ENCODE measurements around the gene BCAS3.

Gene BCAS3

DNA sequence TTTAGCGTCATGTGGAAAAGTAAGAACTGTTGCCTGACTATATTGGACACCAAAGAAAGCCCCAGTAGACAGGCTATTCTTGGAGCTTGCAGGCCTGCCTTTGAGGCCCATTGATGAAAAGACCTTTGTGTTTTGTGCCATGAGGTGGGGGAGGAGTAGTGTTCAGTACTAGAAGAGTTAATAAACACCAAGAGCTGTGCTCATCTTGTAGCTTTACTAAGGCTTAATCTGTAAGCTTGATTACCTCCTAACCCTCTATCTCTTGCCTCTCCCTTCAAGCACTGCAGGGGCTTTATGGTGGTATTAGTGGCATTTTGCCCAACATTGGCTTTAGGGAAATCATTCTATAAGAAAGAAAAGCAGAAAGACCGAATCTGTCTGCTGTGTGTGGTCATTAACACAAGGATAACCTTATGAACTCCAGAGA lies 501.7 kb downstream of the BCAS3 start:
- Histone ChIP-seq H3K27ac (ENCODE audit: low read depth, low read length) (no peak overlapping the region), H3K4me3 (ENCODE audit: low read length) (no peak overlapping the region), H3K4me1 (ENCODE audit: control insufficient read depth, insufficient read depth, low read length) (no peaks in the 10 kb centered on the region), H3K27me3 (ENCODE audit: control insufficient read depth, insufficient read depth, low read length) (no peaks in the 10 kb centered on the region), H3K36me3 (ENCODE audit: control insufficient read depth, insufficient read depth, low read length) (no peaks in the 10 kb centered on the region), H3K9ac (ENCODE audit: low read length) (no peak overlapping the region)

DNA sequence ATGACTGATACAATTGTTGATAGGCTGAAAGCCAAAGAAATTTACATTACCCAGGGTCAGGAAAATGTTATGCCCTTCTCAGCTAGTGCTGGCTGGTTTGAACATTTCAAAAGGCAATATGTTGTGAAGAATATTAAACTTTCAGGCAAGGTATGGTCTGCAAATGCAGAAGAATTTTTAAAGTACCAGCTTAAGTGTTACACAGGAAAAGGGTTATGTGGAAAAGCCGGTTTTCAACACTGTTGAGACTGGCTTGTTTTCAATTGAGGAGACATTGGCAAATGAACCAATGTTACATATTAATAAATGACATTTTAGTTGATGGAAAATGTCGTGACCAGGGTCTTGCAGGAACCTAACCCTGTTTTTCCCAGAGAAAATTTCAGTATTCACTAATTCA lies 506.1 kb downstream of the BCAS3 start:
- H3K27ac ChIP-seq (ENCODE audit: low read depth, low read length): no peak overlapping the region
- H3K4me3 ChIP-seq (ENCODE audit: low read length): no peak overlapping the region
- no peaks in the 10 kb centered on the region for H3K27me3 ChIP-seq (ENCODE audit: control insufficient read depth, insufficient read depth, low read length)
- no peak overlapping the region for H3K9ac ChIP-seq (ENCODE audit: low read length)
- no peaks in the 10 kb centered on the region for H3K36me3 ChIP-seq (ENCODE audit: control insufficient read depth, insufficient read depth, low read length)
- no peaks in the 10 kb centered on the region for H3K4me1 ChIP-seq (ENCODE audit: control insufficient read depth, insufficient read depth, low read length)

DNA sequence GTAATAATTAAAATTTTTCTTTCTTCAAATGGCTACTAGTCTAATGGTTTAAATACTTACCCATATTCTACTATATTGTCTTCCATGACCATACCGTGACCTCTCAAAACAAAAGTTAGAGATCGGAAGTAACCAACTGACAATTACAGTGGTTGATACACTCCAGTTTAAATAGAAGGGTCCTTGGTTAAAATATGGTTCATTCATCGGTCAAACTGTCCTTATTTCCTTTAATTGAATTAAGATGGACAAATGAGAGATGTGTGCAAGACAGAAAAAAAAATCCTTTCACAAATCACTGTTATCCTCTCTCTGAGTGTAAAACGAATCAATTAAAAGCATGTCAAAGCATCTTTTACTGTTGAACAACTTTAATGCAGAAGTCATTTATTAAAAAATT lies 507.7 kb downstream of the BCAS3 start:
- no peak overlapping the region for H3K4me3 ChIP-seq (ENCODE audit: low read length)
- no peaks in the 10 kb centered on the region for H3K27me3 ChIP-seq (ENCODE audit: control insufficient read depth, insufficient read depth, low read length)
- H3K4me1 ChIP-seq (ENCODE audit: control insufficient read depth, insufficient read depth, low read length): no peaks in the 10 kb centered on the region
- H3K27ac ChIP-seq (ENCODE audit: low read depth, low read length): no peak overlapping the region
- no peak overlapping the region for H3K9ac ChIP-seq (ENCODE audit: low read length)
- no peaks in the 10 kb centered on the region for H3K36me3 ChIP-seq (ENCODE audit: control insufficient read depth, insufficient read depth, low read length)

DNA sequence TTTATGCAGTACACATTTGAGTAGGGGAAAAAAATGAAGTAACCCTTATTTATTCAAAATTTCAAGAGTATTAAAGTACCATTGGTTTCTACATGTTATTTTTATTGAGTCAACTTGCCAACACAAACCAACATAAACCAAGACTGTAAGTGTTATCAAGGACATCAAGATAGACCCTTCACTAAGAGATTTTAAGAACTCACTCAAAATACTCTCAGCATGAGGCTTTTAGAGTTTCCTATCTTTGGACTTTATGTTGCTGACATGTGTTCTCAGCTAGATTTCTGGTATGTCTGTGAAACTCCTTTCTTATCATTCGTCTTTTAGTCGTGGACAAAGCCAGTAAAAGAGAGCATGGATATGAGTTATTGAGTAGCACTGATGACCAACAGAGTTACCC lies 509.4 kb downstream of the BCAS3 start:
- H3K27me3 ChIP-seq (ENCODE audit: control insufficient read depth, insufficient read depth, low read length): no peaks in the 10 kb centered on the region
- H3K36me3 ChIP-seq (ENCODE audit: control insufficient read depth, insufficient read depth, low read length): no peaks in the 10 kb centered on the region
- H3K9ac ChIP-seq (ENCODE audit: low read length): no peak overlapping the region
- H3K4me1 ChIP-seq (ENCODE audit: control insufficient read depth, insufficient read depth, low read length): no peaks in the 10 kb centered on the region
- H3K27ac ChIP-seq (ENCODE audit: low read depth, low read length): no peak overlapping the region
- no peak overlapping the region for H3K4me3 ChIP-seq (ENCODE audit: low read length)

DNA sequence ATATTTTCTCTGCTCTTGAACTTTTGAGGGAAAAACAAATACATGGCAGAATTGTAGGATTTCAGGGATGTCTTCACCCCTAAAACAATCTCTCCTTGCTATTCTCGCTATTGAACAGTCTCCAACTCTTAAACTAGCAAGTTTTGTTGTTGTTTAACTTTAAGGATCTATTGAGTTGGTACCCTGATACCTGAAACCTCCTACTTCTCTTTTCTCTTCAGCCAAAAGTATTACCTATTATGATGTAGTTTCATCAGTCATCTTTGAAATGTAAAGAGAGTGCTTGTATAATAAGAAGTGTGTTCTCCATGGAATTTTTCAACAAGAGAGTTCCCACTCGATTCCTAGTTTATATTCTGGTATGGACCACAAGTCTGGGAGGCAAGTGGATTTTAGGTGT lies 510.4 kb downstream of the BCAS3 start:
- H3K27me3 ChIP-seq (ENCODE audit: control insufficient read depth, insufficient read depth, low read length): no peaks in the 10 kb centered on the region
- H3K9ac ChIP-seq (ENCODE audit: low read length): no peak overlapping the region
- no peak overlapping the region for H3K27ac ChIP-seq (ENCODE audit: low read depth, low read length)
- no peak overlapping the region for H3K4me3 ChIP-seq (ENCODE audit: low read length)
- H3K36me3 ChIP-seq (ENCODE audit: control insufficient read depth, insufficient read depth, low read length): no peaks in the 10 kb centered on the region
- H3K4me1 ChIP-seq (ENCODE audit: control insufficient read depth, insufficient read depth, low read length): no peaks in the 10 kb centered on the region

DNA sequence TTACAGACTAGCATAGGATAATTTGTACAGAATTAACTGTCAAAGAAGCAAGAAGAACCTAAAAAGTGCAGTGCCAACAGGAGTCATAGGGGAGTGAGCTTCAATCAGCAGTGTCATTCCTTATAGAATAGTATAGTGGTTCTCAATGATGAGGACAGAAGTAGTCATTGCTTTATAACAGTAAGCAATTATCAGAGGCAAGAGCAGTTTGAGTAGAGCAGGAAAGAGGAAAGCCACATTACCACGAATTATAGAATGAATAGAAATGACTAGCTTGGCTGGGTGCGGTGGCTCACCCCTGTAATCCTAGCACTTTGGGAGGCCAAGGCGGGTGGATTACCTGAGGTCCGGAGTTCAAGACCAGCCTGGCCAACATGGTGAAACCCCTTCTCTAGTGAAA lies 512.3 kb downstream of the BCAS3 start:
- no peaks in the 10 kb centered on the region for H3K27me3 ChIP-seq (ENCODE audit: control insufficient read depth, insufficient read depth, low read length)
- no peaks in the 10 kb centered on the region for H3K36me3 ChIP-seq (ENCODE audit: control insufficient read depth, insufficient read depth, low read length)
- no peak overlapping the region for H3K4me3 ChIP-seq (ENCODE audit: low read length)
- H3K9ac ChIP-seq (ENCODE audit: low read length): no peak overlapping the region
- H3K27ac ChIP-seq (ENCODE audit: low read depth, low read length): no peak overlapping the region
- H3K4me1 ChIP-seq (ENCODE audit: control insufficient read depth, insufficient read depth, low read length): no peaks in the 10 kb centered on the region

DNA sequence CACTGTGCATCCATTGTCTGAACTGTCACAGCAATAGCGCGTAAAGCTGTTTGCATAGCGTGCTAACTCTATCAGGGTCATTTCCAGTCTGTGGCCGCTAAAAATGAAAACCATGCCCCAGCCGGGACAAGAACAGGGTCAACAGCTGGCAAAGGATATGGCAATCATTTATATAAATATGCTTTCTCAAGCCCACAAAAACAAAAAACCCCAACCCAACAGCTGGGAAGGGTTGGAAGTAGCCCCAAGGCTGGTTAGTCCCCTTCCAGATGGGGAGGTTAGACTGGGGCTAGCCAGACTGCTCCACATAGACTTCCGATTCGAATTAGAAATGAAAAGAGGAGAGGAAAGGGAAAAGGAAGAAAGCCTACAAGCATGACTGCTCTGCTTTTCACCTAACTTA lies 518.7 kb downstream of the BCAS3 start:
- Histone ChIP-seq H3K36me3 (ENCODE audit: control insufficient read depth, insufficient read depth, low read length) (no peaks in the 10 kb centered on the region), H3K27ac (ENCODE audit: low read depth, low read length) (no peak overlapping the region), H3K4me3 (ENCODE audit: low read length) (no peak overlapping the region), H3K27me3 (ENCODE audit: control insufficient read depth, insufficient read depth, low read length) (no peaks in the 10 kb centered on the region), H3K4me1 (ENCODE audit: control insufficient read depth, insufficient read depth, low read length) (no peaks in the 10 kb centered on the region), H3K9ac (ENCODE audit: low read length) (no peak overlapping the region)

DNA sequence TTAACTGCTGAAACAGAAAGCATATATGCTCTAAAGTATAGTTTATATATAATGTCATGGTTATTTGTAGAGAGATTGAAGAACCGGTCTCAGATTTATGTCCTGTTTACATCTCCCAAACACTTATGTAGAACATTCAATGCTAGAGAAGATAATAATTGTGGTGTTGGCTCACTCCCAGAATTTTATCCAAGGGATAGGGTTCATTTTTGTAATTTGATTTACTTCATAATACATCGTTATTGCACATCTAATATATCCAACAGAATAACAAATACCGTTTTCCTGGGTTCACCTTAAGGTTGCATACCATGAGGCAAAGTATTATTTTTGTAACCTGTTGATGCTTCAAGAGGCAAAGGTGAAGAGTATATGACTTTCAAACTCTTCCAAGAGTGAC lies 519.1 kb downstream of the BCAS3 start:
- no peak overlapping the region for H3K9ac ChIP-seq (ENCODE audit: low read length)

DNA sequence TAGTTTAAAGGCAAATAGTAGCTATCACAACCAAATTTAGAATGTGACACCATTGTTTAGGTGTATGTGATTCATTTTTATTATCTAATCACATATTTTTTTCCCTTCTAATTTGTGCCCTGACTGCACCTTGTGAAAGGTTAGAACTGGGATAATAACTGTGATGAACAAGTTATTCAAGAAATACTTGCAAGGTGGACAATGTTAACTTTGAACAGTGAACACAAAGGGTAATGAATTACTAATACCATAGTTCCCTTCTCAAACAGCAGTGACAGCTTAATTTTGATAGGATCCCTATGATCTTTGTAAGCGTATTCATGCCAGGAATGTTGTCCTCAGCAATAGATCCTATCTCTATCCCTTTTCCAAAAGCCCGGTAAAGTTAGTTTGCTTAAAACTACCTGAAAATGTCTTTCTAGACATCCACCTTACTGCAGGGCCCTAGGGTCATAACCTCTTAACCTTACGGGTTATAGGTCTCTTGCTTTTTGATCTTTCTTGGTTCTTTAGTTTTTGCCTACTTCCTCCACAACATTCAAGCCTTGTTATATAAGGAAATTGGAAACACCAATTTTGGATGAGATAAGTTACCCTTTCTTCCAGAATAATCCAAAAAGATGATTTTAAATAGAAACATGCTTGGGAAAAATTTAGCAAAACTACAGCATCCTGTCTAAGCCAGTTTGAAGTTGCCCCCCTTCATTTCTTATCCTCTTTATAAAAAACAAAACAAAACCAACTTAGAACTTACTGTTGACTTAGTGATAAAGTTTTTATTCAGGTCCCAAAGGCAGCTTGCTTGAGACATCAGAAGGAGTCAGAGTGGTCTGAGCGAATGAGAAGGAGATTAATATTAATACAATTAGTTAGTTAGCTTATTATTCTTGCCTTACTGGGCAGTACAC lies 522.0 kb downstream of the BCAS3 start:
- Histone ChIP-seq H3K4me3 (ENCODE audit: low read length) (no peak overlapping the region), H3K27ac (ENCODE audit: low read depth, low read length) (no peak overlapping the region), H3K27me3 (ENCODE audit: control insufficient read depth, insufficient read depth, low read length) (no peaks in the 10 kb centered on the region), H3K9ac (ENCODE audit: low read length) (no peak overlapping the region), H3K36me3 (ENCODE audit: control insufficient read depth, insufficient read depth, low read length) (no peaks in the 10 kb centered on the region), H3K4me1 (ENCODE audit: control insufficient read depth, insufficient read depth, low read length) (no peaks in the 10 kb centered on the region)

More for the DNA sequence above, 519.1 kb downstream of the BCAS3 start:
- no peak overlapping the region for H3K27ac ChIP-seq (ENCODE audit: low read depth, low read length)
- H3K36me3 ChIP-seq (ENCODE audit: control insufficient read depth, insufficient read depth, low read length): no peaks in the 10 kb centered on the region
- H3K27me3 ChIP-seq (ENCODE audit: control insufficient read depth, insufficient read depth, low read length): no peaks in the 10 kb centered on the region
- H3K4me1 ChIP-seq (ENCODE audit: control insufficient read depth, insufficient read depth, low read length): no peaks in the 10 kb centered on the region
- no peak overlapping the region for H3K4me3 ChIP-seq (ENCODE audit: low read length)

DNA sequence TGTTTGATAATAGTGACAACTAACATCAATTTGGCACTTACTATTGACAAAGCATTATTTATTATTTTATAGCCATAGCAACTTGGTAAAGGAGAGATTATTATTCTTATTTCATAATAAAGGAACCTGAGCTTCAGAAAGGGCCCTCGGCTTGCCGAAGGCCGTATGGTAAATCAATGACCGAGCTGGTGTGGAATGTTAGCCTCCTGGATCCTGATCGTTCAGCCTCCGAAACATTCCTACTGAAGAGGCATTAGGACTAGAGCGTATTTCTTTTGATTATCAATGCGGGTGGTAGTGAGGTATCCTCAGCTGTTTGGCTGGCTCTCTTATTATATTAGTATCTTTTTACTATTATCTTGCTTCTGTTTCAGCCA lies 522.7 kb downstream of the BCAS3 start:
- no peak overlapping the region for H3K9ac ChIP-seq (ENCODE audit: low read length)
- H3K27me3 ChIP-seq (ENCODE audit: control insufficient read depth, insufficient read depth, low read length): no peaks in the 10 kb centered on the region
- H3K4me1 ChIP-seq (ENCODE audit: control insufficient read depth, insufficient read depth, low read length): no peaks in the 10 kb centered on the region
- no peaks in the 10 kb centered on the region for H3K36me3 ChIP-seq (ENCODE audit: control insufficient read depth, insufficient read depth, low read length)
- no peak overlapping the region for H3K4me3 ChIP-seq (ENCODE audit: low read length)
- H3K27ac ChIP-seq (ENCODE audit: low read depth, low read length): no peak overlapping the region

DNA sequence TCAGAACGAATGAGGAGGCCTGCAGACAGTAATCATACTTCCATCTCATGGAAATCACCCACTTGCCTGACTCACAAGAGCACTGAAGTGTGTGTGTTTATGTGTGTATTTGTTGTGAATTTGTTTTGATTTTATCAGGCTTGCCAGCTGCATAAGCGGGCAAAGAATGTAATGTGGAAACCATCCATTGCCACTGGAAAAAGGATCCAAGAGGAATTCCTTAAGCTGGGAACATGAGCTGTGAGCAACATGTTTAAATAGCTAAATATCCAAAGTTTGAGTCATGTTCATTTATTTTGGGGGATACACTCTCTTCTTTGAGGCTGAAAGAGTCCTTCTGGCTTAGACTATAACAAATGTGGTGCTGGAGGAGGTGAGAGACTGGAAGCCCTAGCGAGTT lies 523.6 kb downstream of the BCAS3 start:
- no peak overlapping the region for H3K27ac ChIP-seq (ENCODE audit: low read depth, low read length)

DNA sequence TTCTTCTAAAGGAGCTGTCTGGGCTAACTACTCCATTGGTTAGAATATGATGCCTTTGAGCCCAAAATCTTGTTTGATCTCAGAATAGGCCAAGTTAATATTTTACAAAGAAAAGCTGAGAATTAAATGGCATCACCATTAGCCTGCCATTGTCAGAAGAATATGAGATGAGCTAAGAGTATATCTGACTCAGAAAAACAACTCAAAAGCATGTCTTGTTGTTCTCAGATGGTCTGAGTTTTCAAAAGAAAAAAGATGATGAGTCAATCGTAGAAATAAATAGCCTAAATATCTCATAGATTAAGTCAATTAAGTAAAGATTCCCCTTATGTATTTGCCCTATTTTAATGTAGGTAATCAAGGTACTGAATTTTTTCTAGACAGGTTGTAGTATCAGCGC lies 524.9 kb downstream of the BCAS3 start:
- Histone ChIP-seq H3K9ac (ENCODE audit: low read length) (no peak overlapping the region), H3K36me3 (ENCODE audit: control insufficient read depth, insufficient read depth, low read length) (no peaks in the 10 kb centered on the region), H3K27ac (ENCODE audit: low read depth, low read length) (no peak overlapping the region), H3K27me3 (ENCODE audit: control insufficient read depth, insufficient read depth, low read length) (no peaks in the 10 kb centered on the region), H3K4me3 (ENCODE audit: low read length) (no peak overlapping the region), H3K4me1 (ENCODE audit: control insufficient read depth, insufficient read depth, low read length) (no peaks in the 10 kb centered on the region)

More for the DNA sequence above, 523.6 kb downstream of the BCAS3 start:
- Histone ChIP-seq H3K27me3 (ENCODE audit: control insufficient read depth, insufficient read depth, low read length) (no peaks in the 10 kb centered on the region), H3K4me1 (ENCODE audit: control insufficient read depth, insufficient read depth, low read length) (no peaks in the 10 kb centered on the region), H3K4me3 (ENCODE audit: low read length) (no peak overlapping the region), H3K9ac (ENCODE audit: low read length) (no peak overlapping the region), H3K36me3 (ENCODE audit: control insufficient read depth, insufficient read depth, low read length) (no peaks in the 10 kb centered on the region)

DNA sequence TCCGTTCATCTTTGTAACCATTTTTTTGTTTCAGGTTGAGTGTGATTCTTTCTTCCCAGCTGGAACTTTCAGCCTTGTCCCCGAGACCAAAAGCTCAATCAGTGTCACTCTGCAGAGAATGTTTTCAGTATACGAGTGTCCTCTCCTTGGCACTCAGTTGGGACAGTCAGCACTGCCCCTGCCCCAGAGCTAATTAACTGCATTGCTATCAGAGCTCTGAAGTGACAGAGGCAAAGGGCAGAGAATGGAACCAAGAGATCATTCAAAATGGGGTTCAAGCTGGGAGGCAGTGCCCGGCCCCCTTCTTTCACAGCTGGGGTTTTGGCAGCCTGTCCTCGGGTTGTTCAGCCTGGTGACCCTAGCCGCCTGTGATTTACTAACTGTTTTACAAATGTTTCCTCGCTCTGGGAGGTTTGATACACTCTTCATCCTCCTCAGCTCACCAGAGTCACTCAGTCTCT lies 526.0 kb downstream of the BCAS3 start:
- Histone ChIP-seq H3K4me1 (ENCODE audit: control insufficient read depth, insufficient read depth, low read length) (no peaks in the 10 kb centered on the region), H3K9ac (ENCODE audit: low read length) (no peak overlapping the region), H3K4me3 (ENCODE audit: low read length) (no peak overlapping the region), H3K27me3 (ENCODE audit: control insufficient read depth, insufficient read depth, low read length) (no peaks in the 10 kb centered on the region), H3K27ac (ENCODE audit: low read depth, low read length) (no peak overlapping the region), H3K36me3 (ENCODE audit: control insufficient read depth, insufficient read depth, low read length) (no peaks in the 10 kb centered on the region)

Data from rectal smooth muscle tissue (tissue), 1 donor.